HUDEP-2 (cell line): ENCODE measurements around the gene SORCS3.

Experiments used
- DNase-seq, 76 experiments: peaks; one replicate each; lab custom pipeline; 2025; ENCODE audit not compliant: unreplicated experiment in 76 of 76; lab: John Stamatoyannopoulos, UW

The SORCS3 gene

GRCh38 chr10:104966563-104967297 lies 325.6 kb downstream of the SORCS3 start:
- DNase-seq = no peak

GRCh38 chr10:104980368-104980767 lies 339.3 kb downstream of the SORCS3 start:
- DNase-seq = no peak

- DNase-seq = no peak
Measured at GRCh38 chr10:104981995-104982394, 340.9 kb downstream of the SORCS3 start.

- no peak for DNase-seq
Measured at GRCh38 chr10:104988686-104989085, 347.6 kb downstream of the SORCS3 start.

GRCh38 chr10:104989880-104990279 lies 348.8 kb downstream of the SORCS3 start:
- DNase-seq = no peak

GRCh38 chr10:104993085-104993484 lies 352.0 kb downstream of the SORCS3 start:
- DNase-seq = no peak

- DNase-seq = no peak
Measured at GRCh38 chr10:105001269-105001668, 360.2 kb downstream of the SORCS3 start.

GRCh38 chr10:105010411-105011121 lies 369.5 kb downstream of the SORCS3 start:
- DNase-seq = no peak

GRCh38 chr10:105017116-105017515 lies 376.0 kb downstream of the SORCS3 start:
- DNase-seq = no peak

- no peak for DNase-seq
Measured at GRCh38 chr10:105017691-105018090, 376.6 kb downstream of the SORCS3 start.

- no peak for DNase-seq
Measured at GRCh38 chr10:105023211-105024111, 382.4 kb downstream of the SORCS3 start.

- no peak for DNase-seq
Measured at GRCh38 chr10:105024184-105024583, 383.1 kb downstream of the SORCS3 start.

- no peak for DNase-seq
Measured at GRCh38 chr10:105025092-105025491, 384.0 kb downstream of the SORCS3 start.

- no peak for DNase-seq
Measured at GRCh38 chr10:105026566-105026965, 385.5 kb downstream of the SORCS3 start.

GRCh38 chr10:105029286-105029685 lies 388.2 kb downstream of the SORCS3 start:
- no peak for DNase-seq

GRCh38 chr10:105037022-105037421 lies 395.9 kb downstream of the SORCS3 start:
- no peak for DNase-seq

GRCh38 chr10:105041956-105042355 lies 400.9 kb downstream of the SORCS3 start:
- DNase-seq = no peak

GRCh38 chr10:105042906-105043552 lies 401.9 kb downstream of the SORCS3 start:
- no peak for DNase-seq

GRCh38 chr10:105044902-105045301 lies 403.8 kb downstream of the SORCS3 start:
- DNase-seq = no peak

- DNase-seq = no peak
Measured at GRCh38 chr10:105056413-105056812, 415.3 kb downstream of the SORCS3 start.

- no peak for DNase-seq
Measured at GRCh38 chr10:105062951-105063350, 421.9 kb downstream of the SORCS3 start.
